ENCODE data around the gene CDYL2. TPM values are rescaled to one million over a fixed set of nuclear protein-coding genes. Genes with fewer than 3 reads are reported as not detected.

Gene CDYL2
- total and polyA plus RNA-seq, 2 experiments from 2014 or later = 7.4 to 12.2 TPM

DNA sequence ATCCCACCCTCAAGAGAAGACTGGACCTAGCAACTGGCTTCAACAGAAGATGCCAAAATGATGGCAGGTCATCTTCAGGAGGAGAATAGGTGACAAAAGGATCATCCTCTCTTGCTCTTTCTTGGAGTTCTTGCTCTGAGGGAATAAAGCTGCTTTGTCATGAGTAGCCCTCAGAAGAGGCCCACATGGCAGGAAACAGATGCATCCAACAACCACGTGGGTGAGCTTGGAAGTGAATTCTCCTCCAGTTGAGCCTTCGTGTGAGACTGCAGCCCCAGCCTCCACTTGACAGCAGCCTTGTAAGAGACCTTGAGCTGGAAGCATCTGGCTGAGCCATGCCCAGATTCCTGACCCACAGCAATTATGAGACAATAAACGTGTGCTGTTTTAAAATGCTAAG lies 176.1 kb downstream of the CDYL2 start:
- H4K20me1 ChIP-seq (ENCODE audit: insufficient read depth, poor library complexity, severe bottlenecking) = no peaks in the 10 kb centered on the region
- no peak overlapping the region for H3K4me2 ChIP-seq
- H3K4me1 ChIP-seq (ENCODE audit: insufficient read depth) = no peaks in the 10 kb centered on the region
- no peaks in the 10 kb centered on the region for H3K27me3 ChIP-seq
- no peak overlapping the region for H2AFZ ChIP-seq
- no peak overlapping the region for H3K4me3 ChIP-seq
- no peak for DNase-seq (ENCODE audit: low spot score)
- H3K9me2 ChIP-seq (replicated peaks; ENCODE audit: insufficient read depth) = no peaks in the 10 kb centered on the region
- no peak overlapping the region for H3K27ac ChIP-seq
- TF ChIP-seq EZH2phosphoT487 (IDR thresholded peaks at IDR 0.05; ENCODE audit: low read depth, severe bottlenecking, unreplicated experiment) = no peak
- TF ChIP-seq CTCF (IDR thresholded peaks at IDR 0.05; ENCODE audit: poor library complexity) = no peak
- TF ChIP-seq EZH2 (IDR thresholded peaks at IDR 0.05; ENCODE audit: borderline replicate concordance) = no peak
- H3K36me3 ChIP-seq (replicated peaks; ENCODE audit: insufficient read depth, low read depth) = no peaks in the 10 kb centered on the region
- 83% methylated on average over 3 of the region's 3 CpGs for WGBS (ENCODE audit: low lambda C conversion rate, missing lambda C conversion rate)
- no peaks in the 10 kb centered on the region for H3K79me2 ChIP-seq
- no peaks in the 10 kb centered on the region for H3K9me3 ChIP-seq (ENCODE audit: low read depth)

DNA sequence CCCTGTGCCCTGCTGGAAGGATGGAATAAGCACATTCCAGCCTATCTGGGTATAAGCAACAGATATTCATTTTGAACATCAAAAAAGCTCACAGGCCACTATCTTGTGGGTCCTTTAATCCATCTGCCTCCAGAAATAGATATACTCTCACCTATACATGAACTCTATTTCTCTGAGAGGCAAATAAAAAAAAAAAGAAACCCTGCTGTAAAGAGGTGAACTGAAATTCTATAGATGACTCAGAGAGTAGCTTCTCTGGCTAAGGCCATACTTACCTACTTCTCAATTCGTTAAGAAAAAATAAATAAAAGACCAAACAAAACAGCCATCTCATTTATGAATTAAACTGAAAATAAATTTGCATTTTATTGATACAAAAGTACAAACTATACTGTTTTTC lies 177.3 kb downstream of the CDYL2 start:
- H3K36me3 ChIP-seq (replicated peaks; ENCODE audit: insufficient read depth, low read depth) = no peaks in the 10 kb centered on the region
- H2AFZ ChIP-seq = no peak overlapping the region
- no peaks in the 10 kb centered on the region for H3K27me3 ChIP-seq
- no peak for TF ChIP-seq EZH2 (IDR thresholded peaks at IDR 0.05; ENCODE audit: borderline replicate concordance)
- no peak for TF ChIP-seq EZH2phosphoT487 (IDR thresholded peaks at IDR 0.05; ENCODE audit: low read depth, severe bottlenecking, unreplicated experiment)
- TF ChIP-seq CTCF (IDR thresholded peaks at IDR 0.05; ENCODE audit: poor library complexity) = no peak
- no peaks in the 10 kb centered on the region for H3K4me1 ChIP-seq (ENCODE audit: insufficient read depth)
- H3K4me2 ChIP-seq = no peak overlapping the region
- H4K20me1 ChIP-seq (ENCODE audit: insufficient read depth, poor library complexity, severe bottlenecking) = no peaks in the 10 kb centered on the region
- H3K79me2 ChIP-seq = no peaks in the 10 kb centered on the region
- no peak overlapping the region for H3K4me3 ChIP-seq
- H3K9me2 ChIP-seq (replicated peaks; ENCODE audit: insufficient read depth) = no peaks in the 10 kb centered on the region
- no peak for DNase-seq (ENCODE audit: low spot score)
- H3K27ac ChIP-seq = no peak overlapping the region
- H3K9me3 ChIP-seq (ENCODE audit: low read depth) = no peaks in the 10 kb centered on the region
- WGBS (ENCODE audit: low lambda C conversion rate, missing lambda C conversion rate) = 68% methylated on average over 1 of the region's 1 CpG

- TF ChIP-seq CTCF (IDR thresholded peaks at IDR 0.05; ENCODE audit: poor library complexity) = no peak
- TF ChIP-seq EZH2 (IDR thresholded peaks at IDR 0.05; ENCODE audit: borderline replicate concordance) = no peak
- no peak for TF ChIP-seq EZH2phosphoT487 (IDR thresholded peaks at IDR 0.05; ENCODE audit: low read depth, severe bottlenecking, unreplicated experiment)
- DNase-seq (ENCODE audit: low spot score) = peak; percentile 2
- Histone ChIP-seq H2AFZ (no peak overlapping the region), H3K9me2 (replicated peaks; ENCODE audit: insufficient read depth) (no peaks in the 10 kb centered on the region), H4K20me1 (ENCODE audit: insufficient read depth, poor library complexity, severe bottlenecking) (no peaks in the 10 kb centered on the region), H3K4me1 (ENCODE audit: insufficient read depth) (no peaks in the 10 kb centered on the region), H3K36me3 (replicated peaks; ENCODE audit: insufficient read depth, low read depth) (no peaks in the 10 kb centered on the region), H3K27me3 (no peaks in the 10 kb centered on the region), H3K4me3 (no peak overlapping the region), H3K79me2 (no peaks in the 10 kb centered on the region), H3K4me2 (no peak overlapping the region), H3K27ac (no peak overlapping the region), H3K9me3 (ENCODE audit: low read depth) (no peaks in the 10 kb centered on the region)
- WGBS (ENCODE audit: low lambda C conversion rate, missing lambda C conversion rate) = 92% methylated on average over 4 of the region's 4 CpGs
Measured at GRCh38 chr16:80623376-80623775, 181.0 kb downstream of the CDYL2 start.

DNA sequence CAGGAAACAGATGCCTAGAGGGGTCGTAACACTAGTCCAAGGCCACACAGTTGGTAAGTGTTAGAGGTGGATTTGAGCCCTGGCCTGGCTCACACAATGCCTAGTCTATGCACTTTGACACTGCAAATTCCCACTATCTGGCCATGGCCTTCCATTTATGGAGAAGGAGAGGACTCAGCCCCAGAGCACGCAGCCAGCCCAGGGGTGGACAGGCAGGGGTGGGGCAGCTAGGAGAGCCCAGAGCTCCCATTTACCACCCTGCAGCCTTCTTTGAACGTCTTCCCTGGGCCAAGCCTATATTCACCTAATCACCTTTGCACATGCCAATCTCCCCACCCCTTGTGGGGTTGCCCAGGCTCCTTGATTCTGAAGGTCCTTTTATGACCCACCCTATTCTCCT lies 182.4 kb downstream of the CDYL2 start:
- 80% methylated on average over 3 of the region's 3 CpGs for WGBS (ENCODE audit: low lambda C conversion rate, missing lambda C conversion rate)
- no peak overlapping the region for H3K4me2 ChIP-seq
- TF ChIP-seq CTCF (IDR thresholded peaks at IDR 0.05; ENCODE audit: poor library complexity) (no peak), EZH2phosphoT487 (IDR thresholded peaks at IDR 0.05; ENCODE audit: low read depth, severe bottlenecking, unreplicated experiment) (no peak), EZH2 (IDR thresholded peaks at IDR 0.05; ENCODE audit: borderline replicate concordance) (no peak)
- no peak for DNase-seq (ENCODE audit: low spot score)
- H4K20me1 ChIP-seq (ENCODE audit: insufficient read depth, poor library complexity, severe bottlenecking) = no peaks in the 10 kb centered on the region
- H3K9me2 ChIP-seq (replicated peaks; ENCODE audit: insufficient read depth) = no peaks in the 10 kb centered on the region
- no peaks in the 10 kb centered on the region for H3K79me2 ChIP-seq
- no peaks in the 10 kb centered on the region for H3K9me3 ChIP-seq (ENCODE audit: low read depth)
- H3K27me3 ChIP-seq = no peaks in the 10 kb centered on the region
- H3K4me3 ChIP-seq = no peak overlapping the region
- no peaks in the 10 kb centered on the region for H3K36me3 ChIP-seq (replicated peaks; ENCODE audit: insufficient read depth, low read depth)
- H3K27ac ChIP-seq = no peak overlapping the region
- H2AFZ ChIP-seq = no peak overlapping the region
- no peaks in the 10 kb centered on the region for H3K4me1 ChIP-seq (ENCODE audit: insufficient read depth)

Data from hepatocyte (in vitro differentiated cells).